Ishikawa (cell line): ENCODE data around the gene PAFAH2.

ENCODE experiments used
- CEBPB ChIP-seq: IDR thresholded peaks from 2 replicates; pipeline ENCODE4 v1.6.1; 2012
- CREB1 ChIP-seq: IDR thresholded peaks from 2 replicates; pipeline ENCODE4 v1.6.1; 2012; ENCODE audit warnings: low read depth
- EGR1 ChIP-seq: IDR thresholded peaks from 2 replicates; pipeline ENCODE4 v1.6.1; 2012
- EP300 ChIP-seq: IDR thresholded peaks from 2 replicates; pipeline ENCODE4 v1.6.1; 2012; ENCODE audit warnings: borderline replicate concordance
- FOXM1 ChIP-seq: IDR thresholded peaks from 2 replicates; pipeline ENCODE4 v1.6.1; 2012; ENCODE audit warnings: low read depth, borderline replicate concordance
- NFIC ChIP-seq: IDR thresholded peaks from 2 replicates; pipeline ENCODE4 v1.6.1; 2012
- RAD21 ChIP-seq: IDR thresholded peaks from 2 replicates; pipeline ENCODE4 v1.6.1; 2012; ENCODE audit warnings: low read depth
- TAF1 ChIP-seq: IDR thresholded peaks from 2 replicates; pipeline ENCODE4 v1.6.1; 2012; ENCODE audit warnings: low read depth, mild to moderate bottlenecking
- TCF12 ChIP-seq: IDR thresholded peaks from 2 replicates; pipeline ENCODE4 v1.6.1; 2012; ENCODE audit warnings: low read depth
- TEAD4 ChIP-seq: IDR thresholded peaks from 2 replicates; pipeline ENCODE4 v1.6.1; 2012
- YY1 ChIP-seq: IDR thresholded peaks from 2 replicates; pipeline ENCODE4 v1.6.1; 2012; ENCODE audit warnings: low read depth
- ZBTB7A ChIP-seq: IDR thresholded peaks from 2 replicates; pipeline ENCODE4 v1.6.1; 2012; ENCODE audit warnings: low read depth
- TF ChIP-seq, protein P1 (sequence below): IDR thresholded peaks from 2 replicates; pipeline ENCODE4 v1.6.1; 2012; ENCODE audit warnings: low read depth, mild to moderate bottlenecking
- TF ChIP-seq, protein P2 (sequence below): IDR thresholded peaks from 2 replicates; pipeline ENCODE4 v1.6.1; 2012
- TF ChIP-seq, protein P3 (sequence below): IDR thresholded peaks from 2 replicates; pipeline ENCODE4 v1.6.1; 2012

The PAFAH2 gene

DNA sequence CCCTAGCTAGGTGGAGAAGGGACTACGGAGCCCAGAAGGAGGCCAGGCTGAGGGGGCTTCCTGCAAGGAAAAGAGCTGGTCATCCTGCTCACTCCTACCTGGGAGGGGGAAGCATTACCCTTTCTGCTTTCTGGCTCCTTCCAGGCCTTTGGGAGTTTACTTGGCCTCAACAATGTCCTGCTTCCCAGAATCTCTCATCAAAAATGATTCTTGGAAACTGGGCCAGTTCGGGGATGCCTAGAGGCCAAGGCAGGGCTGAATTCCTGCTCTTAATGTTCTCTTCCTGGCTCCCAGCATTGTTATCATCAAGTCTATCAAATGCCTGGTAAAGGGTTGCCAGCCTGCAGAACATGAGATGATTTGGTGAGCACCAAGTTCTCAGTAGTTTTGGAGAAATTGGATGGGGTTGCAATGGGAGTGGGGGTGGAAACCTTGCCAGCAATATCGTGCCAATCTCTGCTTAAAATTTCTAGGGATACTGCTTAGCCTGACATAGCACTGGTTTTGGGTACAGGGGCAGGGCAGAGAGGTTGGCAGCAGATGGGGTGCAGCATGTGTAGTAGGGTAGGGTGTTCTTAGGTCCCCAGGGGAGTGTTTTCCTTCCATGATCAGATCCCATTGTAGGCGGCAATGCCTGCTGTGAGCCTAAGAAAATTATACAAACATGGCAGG, 7.7 kb upstream of the PAFAH2 start:
- TF ChIP-seq, protein P1, sequence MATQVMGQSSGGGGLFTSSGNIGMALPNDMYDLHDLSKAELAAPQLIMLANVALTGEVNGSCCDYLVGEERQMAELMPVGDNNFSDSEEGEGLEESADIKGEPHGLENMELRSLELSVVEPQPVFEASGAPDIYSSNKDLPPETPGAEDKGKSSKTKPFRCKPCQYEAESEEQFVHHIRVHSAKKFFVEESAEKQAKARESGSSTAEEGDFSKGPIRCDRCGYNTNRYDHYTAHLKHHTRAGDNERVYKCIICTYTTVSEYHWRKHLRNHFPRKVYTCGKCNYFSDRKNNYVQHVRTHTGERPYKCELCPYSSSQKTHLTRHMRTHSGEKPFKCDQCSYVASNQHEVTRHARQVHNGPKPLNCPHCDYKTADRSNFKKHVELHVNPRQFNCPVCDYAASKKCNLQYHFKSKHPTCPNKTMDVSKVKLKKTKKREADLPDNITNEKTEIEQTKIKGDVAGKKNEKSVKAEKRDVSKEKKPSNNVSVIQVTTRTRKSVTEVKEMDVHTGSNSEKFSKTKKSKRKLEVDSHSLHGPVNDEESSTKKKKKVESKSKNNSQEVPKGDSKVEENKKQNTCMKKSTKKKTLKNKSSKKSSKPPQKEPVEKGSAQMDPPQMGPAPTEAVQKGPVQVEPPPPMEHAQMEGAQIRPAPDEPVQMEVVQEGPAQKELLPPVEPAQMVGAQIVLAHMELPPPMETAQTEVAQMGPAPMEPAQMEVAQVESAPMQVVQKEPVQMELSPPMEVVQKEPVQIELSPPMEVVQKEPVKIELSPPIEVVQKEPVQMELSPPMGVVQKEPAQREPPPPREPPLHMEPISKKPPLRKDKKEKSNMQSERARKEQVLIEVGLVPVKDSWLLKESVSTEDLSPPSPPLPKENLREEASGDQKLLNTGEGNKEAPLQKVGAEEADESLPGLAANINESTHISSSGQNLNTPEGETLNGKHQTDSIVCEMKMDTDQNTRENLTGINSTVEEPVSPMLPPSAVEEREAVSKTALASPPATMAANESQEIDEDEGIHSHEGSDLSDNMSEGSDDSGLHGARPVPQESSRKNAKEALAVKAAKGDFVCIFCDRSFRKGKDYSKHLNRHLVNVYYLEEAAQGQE, result no peak
- TF ChIP-seq CEBPB (no peak), EGR1 (no peak), TEAD4 (no peak), FOXM1 (no peak), TAF1 (no peak), NFIC (no peak), YY1 (no peak), TCF12 (no peak), ZBTB7A (no peak), CREB1 (no peak), EP300 (no peak)
- TF ChIP-seq, protein P2, sequence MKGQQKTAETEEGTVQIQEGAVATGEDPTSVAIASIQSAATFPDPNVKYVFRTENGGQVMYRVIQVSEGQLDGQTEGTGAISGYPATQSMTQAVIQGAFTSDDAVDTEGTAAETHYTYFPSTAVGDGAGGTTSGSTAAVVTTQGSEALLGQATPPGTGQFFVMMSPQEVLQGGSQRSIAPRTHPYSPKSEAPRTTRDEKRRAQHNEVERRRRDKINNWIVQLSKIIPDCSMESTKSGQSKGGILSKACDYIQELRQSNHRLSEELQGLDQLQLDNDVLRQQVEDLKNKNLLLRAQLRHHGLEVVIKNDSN, result no peak
- TF ChIP-seq, protein P3, sequence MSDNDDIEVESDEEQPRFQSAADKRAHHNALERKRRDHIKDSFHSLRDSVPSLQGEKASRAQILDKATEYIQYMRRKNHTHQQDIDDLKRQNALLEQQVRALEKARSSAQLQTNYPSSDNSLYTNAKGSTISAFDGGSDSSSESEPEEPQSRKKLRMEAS, result no peak

GRCh38 chr1:26003756-26004155, 5.9 kb upstream of the PAFAH2 start:
- TF ChIP-seq TEAD4 (no peak), EP300 (no peak), TAF1 (no peak), TCF12 (no peak), FOXM1 (no peak), EGR1 (no peak), CEBPB (no peak), CREB1 (no peak)
- TF ChIP-seq, protein P1, result no peak
- TF ChIP-seq, protein P2, result no peak
- TF ChIP-seq, protein P3, result no peak

GRCh38 chr1:26003262-26003661, 5.4 kb upstream of the PAFAH2 start:
- TF ChIP-seq CEBPB, result peak; percentile 63
- no peak for TF ChIP-seq CREB1
- no peak for TF ChIP-seq ZBTB7A

DNA sequence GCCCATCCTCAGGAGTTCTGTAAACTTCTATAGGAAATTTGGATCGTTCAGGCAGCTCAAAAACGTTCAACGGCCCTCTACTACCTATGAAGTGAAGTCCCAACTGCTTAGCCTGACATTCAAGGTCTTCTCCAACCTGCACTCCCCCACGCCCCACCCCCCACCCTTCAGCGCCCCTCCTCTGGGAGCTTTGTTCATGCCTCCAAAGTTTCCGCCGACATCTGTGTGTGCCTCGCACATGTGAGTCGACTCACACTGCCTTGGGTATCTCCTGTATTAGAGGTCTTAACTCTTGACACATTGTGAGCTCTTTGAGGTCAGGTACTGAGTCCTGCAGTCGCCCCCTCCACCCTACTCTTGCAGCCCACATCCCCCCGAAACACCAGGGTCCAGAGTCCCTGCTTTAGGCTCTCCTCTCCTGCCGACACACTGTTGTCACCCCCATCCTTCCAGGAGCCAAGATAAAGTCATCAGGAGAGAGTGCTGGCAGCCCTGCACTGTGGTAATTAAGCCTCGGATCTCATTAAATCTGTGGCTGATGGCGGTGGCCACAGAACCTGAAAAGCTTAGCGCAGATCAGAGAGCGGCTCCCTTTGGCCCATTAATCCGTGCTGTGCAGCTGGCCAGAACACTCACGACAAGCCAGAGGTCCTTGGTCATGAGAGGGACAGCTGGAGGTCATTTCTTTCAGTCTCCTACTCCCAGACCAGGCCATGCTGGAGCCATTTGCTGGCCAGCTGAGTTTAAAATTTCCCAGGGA, 1.4 kb upstream of the PAFAH2 start:
- TF ChIP-seq FOXM1 (no peak), EGR1 (no peak), TCF12 (no peak), YY1 (no peak), NFIC (no peak), EP300 (no peak)
- TF ChIP-seq, protein P3, result no peak

DNA sequence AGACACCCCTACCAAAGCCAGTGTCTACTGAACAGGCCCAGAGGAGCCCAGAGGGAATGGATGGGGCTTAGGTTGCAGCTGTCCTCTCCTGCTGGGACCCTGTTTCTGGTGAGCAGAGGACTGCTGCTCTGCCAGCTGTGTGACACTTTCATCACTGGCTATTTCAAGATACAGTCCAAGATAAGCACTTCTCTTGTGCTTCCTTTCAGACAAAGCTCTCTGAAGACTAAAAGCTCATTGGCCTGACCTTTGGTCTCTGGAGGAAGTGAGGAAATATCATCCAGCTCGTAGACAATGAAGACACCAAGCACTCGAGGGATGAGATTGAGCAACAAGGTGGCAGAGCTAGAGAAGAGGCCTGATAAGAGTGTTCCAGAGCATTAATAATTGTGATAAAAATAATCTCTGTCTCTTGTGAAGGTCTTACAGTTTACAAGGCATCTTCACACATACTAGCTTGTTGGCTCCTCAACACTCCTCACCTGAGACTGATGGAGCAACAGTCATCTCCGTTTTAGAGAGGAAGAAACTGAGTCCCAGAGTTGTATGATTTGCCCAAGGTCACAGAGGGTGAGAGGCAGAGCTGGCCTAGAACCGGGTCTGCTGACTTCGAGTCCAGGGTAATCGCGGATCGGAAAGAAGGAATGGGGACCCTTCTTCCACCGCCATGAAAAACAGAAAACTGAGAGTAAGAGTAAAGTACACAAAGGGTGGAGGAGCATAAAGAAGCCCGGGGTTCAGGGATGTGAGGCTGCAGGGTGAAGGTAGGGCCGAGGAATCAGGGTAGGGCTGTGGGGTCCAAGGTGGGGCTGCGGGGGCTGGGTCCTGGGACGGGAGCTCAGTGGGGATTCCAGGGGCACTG, 666 bp downstream of the PAFAH2 start:
- no peak for TF ChIP-seq TAF1
- no peak for TF ChIP-seq YY1
- TF ChIP-seq, protein P2, result no peak
- no peak for TF ChIP-seq RAD21
- TF ChIP-seq TCF12, result no peak
